Measurements from ENCODE around the gene ATG4C. TPM values are rescaled to one million over a fixed set of nuclear protein-coding genes. Genes with fewer than 3 reads are reported as not detected.

ATG4C gene
- total and polyA plus RNA-seq, 4 experiments from 2014 or later = 11.7 to 15.8 (median 14.3) TPM

DNA sequence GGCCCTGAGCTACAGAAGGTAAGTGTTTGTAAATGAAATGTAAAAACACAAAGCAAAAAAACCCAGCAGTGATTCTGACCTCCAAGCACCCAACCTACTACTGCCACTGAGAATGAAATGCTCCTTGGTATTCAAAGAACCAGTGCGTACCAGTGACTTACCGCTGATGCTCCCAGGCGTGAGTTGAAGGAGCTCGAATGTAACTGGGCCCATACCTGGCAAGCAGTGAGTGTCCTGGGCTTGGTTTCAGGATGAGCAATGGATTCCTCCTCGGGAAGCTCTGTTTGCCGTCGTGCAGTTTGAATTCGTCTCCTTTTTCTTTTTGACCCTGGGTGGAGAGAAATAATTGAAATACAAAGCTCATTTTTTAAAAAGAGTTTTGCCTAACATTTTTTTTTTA, 121.9 kb downstream of the ATG4C start:
- CTCF ChIA-PET (ENCODE audit: partially characterized antibody) = no interaction called here
- H3K36me3 ChIP-seq (ENCODE audit: insufficient read depth, low read length) = no peaks in the 10 kb centered on the region
- intact Hi-C loops (cut with micrococcal nuclease) = no loop called here

DNA sequence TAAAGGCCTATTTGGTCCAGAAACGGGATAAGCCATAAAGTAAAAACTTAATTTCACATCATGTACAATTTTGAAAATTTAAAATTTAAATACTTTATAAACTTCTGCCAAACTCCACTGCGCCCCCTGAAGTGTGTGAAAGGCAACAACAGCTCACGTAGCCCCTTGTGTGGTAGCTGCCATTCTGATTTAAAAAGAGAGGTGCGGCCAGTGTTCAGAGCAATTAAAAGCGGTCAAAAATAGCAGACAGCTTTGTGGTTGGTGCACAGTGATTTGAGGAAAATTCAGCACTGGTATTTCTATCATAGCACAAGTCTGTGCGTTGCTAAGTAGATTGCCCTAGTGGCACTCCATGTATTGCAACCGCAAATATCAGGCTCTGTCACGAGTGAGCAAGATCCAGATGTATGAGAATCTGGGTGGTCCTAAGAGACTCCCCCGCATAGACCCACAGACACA, 122.5 kb downstream of the ATG4C start:
- DNase-seq = no peak
- Mint-ChIP-seq H3K9me3 (peaks cover 0 to 2% (median 0%) of the 10 kb centered on the region in 8 donors), H3K4me1 (peaks cover 2 to 11% (median 8%) of the 10 kb centered on the region in 4 donors), H3K27me3 (peaks cover 0 to 2% of the 10 kb centered on the region in 2 donors), H3K4me3 (no peak overlapping the region), H3K36me3 (no peaks in the 10 kb centered on the region), H3K27ac (no peak overlapping the region)
- CTCF ChIA-PET (ENCODE audit: partially characterized antibody) = no interaction called here
- Histone ChIP-seq H3K27ac (ENCODE audit: low read depth, low read length) (no peak overlapping the region), H3K9me3 (ENCODE audit: control insufficient read depth in 1 of 2, low read length in 2 of 2) (no peaks in the 10 kb centered on the region), H3K4me3 (ENCODE audit: low read length in 2 of 2) (no peak overlapping the region), H3K36me3 (ENCODE audit: insufficient read depth, low read length) (no peaks in the 10 kb centered on the region), H3K27me3 (ENCODE audit: insufficient read depth, low read length) (no peaks in the 10 kb centered on the region), H3K4me1 (ENCODE audit: insufficient read depth, low read length) (peaks cover 11% of the 10 kb centered on the region)
- POLR2A ChIA-PET (ENCODE audit: partially characterized antibody) = no interaction called here
- intact Hi-C loops (cut with micrococcal nuclease) = no loop called here

More for the DNA sequence above, 121.9 kb downstream of the ATG4C start:
- DNase-seq = no peak
- Histone ChIP-seq H3K27ac (ENCODE audit: low read depth, low read length) (no peak overlapping the region), H3K4me3 (ENCODE audit: low read length in 2 of 2) (no peak overlapping the region), H3K9me3 (ENCODE audit: control insufficient read depth in 1 of 2, low read length in 2 of 2) (no peaks in the 10 kb centered on the region), H3K4me1 (ENCODE audit: insufficient read depth, low read length) (peaks cover 11% of the 10 kb centered on the region), H3K27me3 (ENCODE audit: insufficient read depth, low read length) (no peaks in the 10 kb centered on the region)
- Mint-ChIP-seq H3K27ac (no peak overlapping the region), H3K36me3 (no peaks in the 10 kb centered on the region), H3K4me3 (no peak overlapping the region), H3K4me1 (peaks cover 2 to 11% (median 8%) of the 10 kb centered on the region in 4 donors), H3K27me3 (peaks cover 0 to 2% of the 10 kb centered on the region in 2 donors), H3K9me3 (no peaks in the 10 kb centered on the region)
- POLR2A ChIA-PET (ENCODE audit: partially characterized antibody) = no interaction called here

DNA sequence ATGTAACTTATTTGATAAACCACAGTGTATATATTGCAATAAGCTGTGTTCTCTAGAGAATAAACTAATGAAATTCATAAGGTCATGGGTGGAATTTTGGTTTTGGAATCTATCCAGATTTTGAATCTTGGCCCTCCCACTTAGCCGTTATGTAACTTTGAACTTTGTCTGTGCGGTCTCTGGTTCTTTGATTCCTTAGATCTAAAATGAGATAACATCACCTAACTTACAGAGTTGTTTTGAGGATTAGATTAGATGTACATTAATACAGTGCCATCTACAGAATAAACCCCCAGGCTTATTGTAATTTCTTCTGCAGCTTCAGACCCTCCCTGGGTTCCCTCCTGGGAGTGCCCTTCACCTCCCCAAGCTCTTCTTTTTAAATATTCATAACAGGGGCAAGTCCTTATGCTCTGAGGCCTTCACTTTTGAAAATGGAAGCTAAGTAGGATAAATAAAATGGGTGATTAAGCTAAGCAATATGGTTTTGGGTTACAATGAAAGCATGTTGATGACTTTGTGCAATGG, 124.3 kb downstream of the ATG4C start:
- Histone ChIP-seq H3K4me3 (ENCODE audit: low read length in 2 of 2) (no peak overlapping the region), H3K36me3 (ENCODE audit: insufficient read depth, low read length) (no peaks in the 10 kb centered on the region), H3K9me3 (ENCODE audit: control insufficient read depth in 1 of 2, low read length in 2 of 2) (no peaks in the 10 kb centered on the region), H3K27ac (ENCODE audit: low read depth, low read length) (no peak overlapping the region), H3K27me3 (ENCODE audit: insufficient read depth, low read length) (no peaks in the 10 kb centered on the region), H3K4me1 (ENCODE audit: insufficient read depth, low read length) (peaks cover 11% of the 10 kb centered on the region)
- H3K4me3 Mint-ChIP-seq = peak overlapping the region in 2 of 8 donors; percentile 33 to 48
- intact Hi-C loops (cut with micrococcal nuclease) = no loop called here
- H3K27ac Mint-ChIP-seq = peak overlapping the region in 1 of 7 donors; percentile 12
- H3K36me3 Mint-ChIP-seq = no peaks in the 10 kb centered on the region
- ChIA-PET POLR2A (ENCODE audit: partially characterized antibody) (no interaction called here), CTCF (ENCODE audit: partially characterized antibody) (interaction anchor here (1.2 kb wide), 1 partner anchor 12 kb away, joined by 3 read pairs; no protein-coding TSS in a partner anchor)
- peaks cover 2 to 11% (median 8%) of the 10 kb centered on the region in 4 donors for H3K4me1 Mint-ChIP-seq
- peaks cover 0 to 2% of the 10 kb centered on the region in 2 donors for H3K27me3 Mint-ChIP-seq
- H3K9me3 Mint-ChIP-seq = peaks cover 0 to 2% (median 0%) of the 10 kb centered on the region in 8 donors
- peak in 4 of 5 donors; percentile 15 to 31 (median 24) for DNase-seq

DNA sequence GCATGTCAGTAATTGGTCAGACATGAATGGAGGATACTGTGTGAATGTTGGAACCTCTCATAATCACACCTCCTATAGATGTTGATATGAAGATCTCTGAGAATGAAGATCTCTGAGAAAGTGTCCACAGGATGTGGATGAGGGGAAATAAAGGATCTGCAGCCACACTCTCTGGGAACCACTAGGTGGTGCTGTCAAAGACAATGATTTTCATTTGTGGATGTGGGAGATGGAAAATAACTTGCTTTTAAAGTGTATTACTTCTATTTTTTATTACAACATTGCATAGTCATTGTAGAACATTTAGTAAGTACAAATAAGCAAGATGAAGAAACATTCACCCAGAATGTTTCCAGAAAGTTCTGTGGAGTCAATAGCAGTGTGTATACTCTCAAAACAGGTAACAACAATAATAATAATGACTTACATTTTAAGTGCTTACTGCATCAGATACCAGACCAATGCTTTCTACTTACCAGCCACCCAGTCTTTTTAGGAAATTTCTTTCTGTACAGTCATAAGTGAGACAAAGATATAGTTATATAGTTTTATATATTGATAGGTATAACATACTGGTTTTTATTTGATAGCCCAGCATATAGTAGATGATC, 128.2 kb downstream of the ATG4C start:
- Mint-ChIP-seq H3K4me1 (peaks cover 2 to 11% (median 8%) of the 10 kb centered on the region in 4 donors), H3K27me3 (peaks cover 3 to 12% of the 10 kb centered on the region in 2 donors), H3K9me3 (peaks cover 0 to 2% (median 0%) of the 10 kb centered on the region in 8 donors), H3K27ac (no peak overlapping the region), H3K4me3 (no peak overlapping the region), H3K36me3 (no peaks in the 10 kb centered on the region)
- Histone ChIP-seq H3K4me1 (ENCODE audit: insufficient read depth, low read length) (peaks cover 11% of the 10 kb centered on the region), H3K4me3 (ENCODE audit: low read length in 2 of 2) (no peak overlapping the region), H3K27me3 (ENCODE audit: insufficient read depth, low read length) (no peaks in the 10 kb centered on the region), H3K27ac (ENCODE audit: low read depth, low read length) (no peak overlapping the region), H3K9me3 (ENCODE audit: control insufficient read depth in 1 of 2, low read length in 2 of 2) (no peaks in the 10 kb centered on the region), H3K36me3 (ENCODE audit: insufficient read depth, low read length) (no peaks in the 10 kb centered on the region)
- intact Hi-C loops (cut with micrococcal nuclease) = no loop called here
- no peak for DNase-seq
- POLR2A ChIA-PET (ENCODE audit: partially characterized antibody) = no interaction called here
- CTCF ChIA-PET (ENCODE audit: partially characterized antibody) = interaction anchor here (0.6 to 1.5 kb wide), 3 partner anchors 9 to 626 kb away, joined by 3 to 6 read pairs (median 3); no protein-coding TSS in a partner anchor

Other genes with a start within 250 kb of the ATG4C start
- gene ANGPTL3, start 186.6 kb upstream of the ATG4C start, total RNA-seq = not detected
- gene ANGPTL3, start 186.6 kb upstream of the ATG4C start, polyA plus RNA-seq = not detected
- gene DOCK7, start 95.7 kb upstream of the ATG4C start, total RNA-seq = 10 to 100 TPM; 17.4 to 20.8 TPM
- gene DOCK7, start 95.7 kb upstream of the ATG4C start, polyA plus RNA-seq = 1 to 10 TPM; 4.3 to 4.5 TPM